ENCODE measurements around the gene PYGM.

Gene PYGM

GRCh38 chr11:64765851-64766665, 6.3 kb upstream of the PYGM start:
- H3K4me1 ChIP-seq: no peaks in the 10 kb centered on the region

GRCh38 chr11:64765291-64765850, 5.6 kb upstream of the PYGM start:
- Histone ChIP-seq H3K9me3 (no peaks in the 10 kb centered on the region), H3K27me3 (no peaks in the 10 kb centered on the region), H3K36me3 (peaks cover 69% of the 10 kb centered on the region), H3K4me3 (ENCODE audit: low read depth, low read length) (no peak overlapping the region), H3K4me1 (peaks cover 2% of the 10 kb centered on the region)
- peak; percentile 37 for TF ChIP-seq CTCF (IDR thresholded peaks at IDR 0.05; ENCODE audit: low read depth, low read length)
- no peak for DNase-seq

More at GRCh38 chr11:64765851-64766665, 6.3 kb upstream of the PYGM start:
- no peak for TF ChIP-seq CTCF (IDR thresholded peaks at IDR 0.05; ENCODE audit: low read depth, low read length)
- Histone ChIP-seq H3K4me3 (ENCODE audit: low read depth, low read length) (no peak overlapping the region), H3K27me3 (no peaks in the 10 kb centered on the region), H3K36me3 (peaks cover 75% of the 10 kb centered on the region), H3K9me3 (no peaks in the 10 kb centered on the region)
- no peak for DNase-seq

GRCh38 chr11:64764753-64765152, 5.0 kb upstream of the PYGM start:
- TF ChIP-seq CTCF (IDR thresholded peaks at IDR 0.05; ENCODE audit: low read depth, low read length): no peak
- no peaks in the 10 kb centered on the region for H3K27me3 ChIP-seq
- no peak overlapping the region for H3K4me3 ChIP-seq (ENCODE audit: low read depth, low read length)
- no peaks in the 10 kb centered on the region for H3K9me3 ChIP-seq
- peaks cover 8% of the 10 kb centered on the region for H3K4me1 ChIP-seq
- peaks cover 62% of the 10 kb centered on the region for H3K36me3 ChIP-seq
- DNase-seq: no peak

- no peak for TF ChIP-seq CTCF (IDR thresholded peaks at IDR 0.05; ENCODE audit: low read depth, low read length)
- no peak for DNase-seq
- H3K4me1 ChIP-seq: peaks cover 8% of the 10 kb centered on the region
- peaks cover 56% of the 10 kb centered on the region for H3K36me3 ChIP-seq
- H3K9me3 ChIP-seq: no peaks in the 10 kb centered on the region
- H3K27me3 ChIP-seq: no peaks in the 10 kb centered on the region
- H3K4me3 ChIP-seq (ENCODE audit: low read depth, low read length): no peak overlapping the region
Observed at GRCh38 chr11:64764040-64764611, 4.4 kb upstream of the PYGM start.

GRCh38 chr11:64763526-64764039, 3.8 kb upstream of the PYGM start:
- no peak for DNase-seq
- Histone ChIP-seq H3K36me3 (peaks cover 51% of the 10 kb centered on the region), H3K27me3 (no peaks in the 10 kb centered on the region), H3K4me3 (ENCODE audit: low read depth, low read length) (no peak overlapping the region), H3K9me3 (no peaks in the 10 kb centered on the region), H3K4me1 (peaks cover 8% of the 10 kb centered on the region)
- TF ChIP-seq CTCF (IDR thresholded peaks at IDR 0.05; ENCODE audit: low read depth, low read length): no peak
